Neural cell (in vitro differentiated cells): ENCODE results near the gene CA6. TPM values are rescaled to one million over a fixed set of nuclear protein-coding genes. Genes with fewer than 3 reads are reported as not detected.
"Not testable (repeated sequence)": the region's sequence is repeated elsewhere in the genome, so short reads cannot be mapped to it uniquely, and the experiment has no call there.

Experiments used
- H2AFZ ChIP-seq: fragments of 200-600, 300-800 bp; sonication (generic), shearing (Covaris generic); 2 replicates; pipeline ENCODE4 v1.6.0; 2014; ENCODE audit warnings: low read depth, mild to moderate bottlenecking, antibody characterized with exemption, low read length, moderate library complexity
- H3F3A ChIP-seq: fragments of 200-600 bp; shearing (Covaris generic); 2 replicates; pipeline ENCODE4 v1.6.1; 2016; ENCODE audit warnings: mild to moderate bottlenecking, moderate library complexity, mixed read lengths, antibody characterized with exemption, low read length; ENCODE audit not compliant: insufficient read depth, poor library complexity, severe bottlenecking
- H3K27ac ChIP-seq: fragments of 200-600, 300-800 bp; sonication (generic), shearing (Covaris generic); 2 replicates; pipeline ENCODE4 v1.5.1; 2014; ENCODE audit warnings: mild to moderate bottlenecking, low read length, moderate library complexity
- H3K27me3 ChIP-seq: fragments of 300-800, 200-600 bp; sonication (generic), shearing (Covaris generic); 2 replicates; pipeline ENCODE4 v1.6.0; 2014; ENCODE audit warnings: mild to moderate bottlenecking, low read depth, low read length, moderate library complexity; ENCODE audit not compliant: insufficient read depth
- H3K36me3 ChIP-seq: fragments of 300-800, 200-600 bp; sonication (generic), shearing (Covaris generic); 2 replicates; pipeline ENCODE4 v1.5.1; 2014; ENCODE audit warnings: mild to moderate bottlenecking, antibody characterized with exemption, low read length, moderate library complexity; ENCODE audit not compliant: insufficient read depth
- H3K4me2 ChIP-seq: fragments of 300-800, 200-600 bp; sonication (generic), shearing (Covaris generic); 2 replicates; pipeline ENCODE4 v1.6.0; 2014; ENCODE audit warnings: mild to moderate bottlenecking, low read length
- H3K4me3 ChIP-seq: fragments of 300-800, 200-600 bp; sonication (generic), shearing (Covaris generic); 2 replicates; pipeline ENCODE4 v1.5.1; 2014; ENCODE audit warnings: mild to moderate bottlenecking, low read length, moderate library complexity
- H3K79me2 ChIP-seq: fragments of 200-600 bp; shearing (Covaris generic); replicated peaks from 2 replicates; pipeline ENCODE4 v1.6.0; 2014; ENCODE audit warnings: mild to moderate bottlenecking, low read length, moderate library complexity; ENCODE audit not compliant: insufficient read depth
- H3K9ac ChIP-seq: fragments of 300-800, 200-600 bp; sonication (generic), shearing (Covaris generic); 2 replicates; pipeline ENCODE4 v1.6.1; 2016; ENCODE audit warnings: mild to moderate bottlenecking, low read length, mixed read lengths
- H3K9me2 ChIP-seq: fragments of 200-600 bp; shearing (Covaris generic); 2 replicates; pipeline ENCODE4 v1.6.1; 2016; ENCODE audit warnings: mild to moderate bottlenecking, low read length, mixed read lengths; ENCODE audit not compliant: insufficient read depth
- H3K9me3 ChIP-seq: fragments of 200-600, 300-800 bp; sonication (generic), shearing (Covaris generic); 2 replicates; pipeline ENCODE4 v1.6.1; 2016; ENCODE audit warnings: mild to moderate bottlenecking, mixed run types, low read length, moderate library complexity, mixed read lengths
- H4K20me1 ChIP-seq: fragments of 200-600 bp; shearing (Covaris generic); 2 replicates; pipeline ENCODE4 v1.6.1; 2016; ENCODE audit warnings: mild to moderate bottlenecking, mixed run types; ENCODE audit not compliant: insufficient read depth
- EP300 ChIP-seq: fragments of 450-650 bp; conservative IDR thresholded peaks from 2 replicates; pipeline ENCODE4 v1.6.1; 2014; ENCODE audit warnings: antibody characterized with exemption, mild to moderate bottlenecking, moderate library complexity; ENCODE audit not compliant: poor library complexity, severe bottlenecking
- EZH2 ChIP-seq: fragments of 200-600, 300-800 bp; shearing (Covaris generic), sonication (generic); IDR thresholded peaks from 2 replicates; pipeline ENCODE4 v1.6.1; 2014; ENCODE audit warnings: antibody characterized with exemption, low read length, borderline replicate concordance, mild to moderate bottlenecking; ENCODE audit not compliant: insufficient read depth, poor library complexity, severe bottlenecking
- MXI1 ChIP-seq: fragments of 450-650 bp; conservative IDR thresholded peaks from 2 replicates; pipeline ENCODE4 v1.6.1; 2014; ENCODE audit warnings: antibody characterized with exemption, mild to moderate bottlenecking; ENCODE audit not compliant: poor library complexity, severe bottlenecking
- POLR2AphosphoS5 ChIP-seq: IDR thresholded peaks from 2 replicates; pipeline ENCODE4 v1.6.1; 2012
- RAD21 ChIP-seq: fragments of 450-650 bp; conservative IDR thresholded peaks from 2 replicates; pipeline ENCODE4 v1.6.1; 2014; ENCODE audit warnings: antibody characterized with exemption, mild to moderate bottlenecking, moderate library complexity
- REST ChIP-seq: IDR thresholded peaks from 2 replicates; pipeline ENCODE4 v1.6.1; 2012; ENCODE audit warnings: borderline replicate concordance
- SMC3 ChIP-seq: fragments of 450-650 bp; conservative IDR thresholded peaks from 2 replicates; pipeline ENCODE4 v1.6.1; 2014; ENCODE audit warnings: antibody characterized with exemption, mild to moderate bottlenecking, moderate library complexity; ENCODE audit not compliant: poor library complexity
- TAF1 ChIP-seq: IDR thresholded peaks from 2 replicates; pipeline ENCODE4 v1.6.1; 2012; ENCODE audit warnings: low read depth
- polyA plus RNA-seq: library from polyadenylated mRNA; depleted of rRNA; stranded (reverse); fragments of >200 nt; gene quantifications from 2 replicates; pipeline ENCODE4 v1.2.3, GENCODE V29; 2014
- TF ChIP-seq, protein P1 (sequence below): fragments of 450-650 bp; IDR thresholded peaks from 2 replicates; pipeline ENCODE4 v1.5.1; 2014; ENCODE audit warnings: antibody characterized with exemption, mild to moderate bottlenecking, moderate library complexity; ENCODE audit not compliant: poor library complexity, severe bottlenecking

Gene CA6
- polyA plus RNA-seq, 1 donor from 2014 or later, result not detected

DNA sequence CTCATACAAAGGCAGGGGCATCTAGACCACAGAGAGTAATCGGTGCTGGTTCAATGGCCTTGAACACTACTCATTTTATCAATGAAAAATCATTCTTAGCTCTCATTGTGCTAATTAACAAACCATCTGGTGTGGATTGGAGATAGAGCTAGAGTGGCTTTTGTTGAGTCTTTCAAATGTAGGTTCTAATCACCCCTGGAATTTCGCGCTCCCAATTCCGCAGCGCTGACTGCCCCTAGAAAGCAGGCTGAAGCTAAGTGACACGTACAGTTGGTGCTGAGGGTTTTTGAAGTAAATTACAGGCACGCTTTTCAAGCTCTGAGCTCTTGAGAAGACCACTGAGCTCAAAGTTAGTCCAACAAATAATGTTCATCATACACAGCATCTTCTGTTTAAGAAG is 31.2 kb upstream of the CA6 start:
- H3K9ac ChIP-seq, result no peak overlapping the region
- no peak overlapping the region for H3K4me3 ChIP-seq
- no peak for TF ChIP-seq RAD21
- TF ChIP-seq, protein P1, sequence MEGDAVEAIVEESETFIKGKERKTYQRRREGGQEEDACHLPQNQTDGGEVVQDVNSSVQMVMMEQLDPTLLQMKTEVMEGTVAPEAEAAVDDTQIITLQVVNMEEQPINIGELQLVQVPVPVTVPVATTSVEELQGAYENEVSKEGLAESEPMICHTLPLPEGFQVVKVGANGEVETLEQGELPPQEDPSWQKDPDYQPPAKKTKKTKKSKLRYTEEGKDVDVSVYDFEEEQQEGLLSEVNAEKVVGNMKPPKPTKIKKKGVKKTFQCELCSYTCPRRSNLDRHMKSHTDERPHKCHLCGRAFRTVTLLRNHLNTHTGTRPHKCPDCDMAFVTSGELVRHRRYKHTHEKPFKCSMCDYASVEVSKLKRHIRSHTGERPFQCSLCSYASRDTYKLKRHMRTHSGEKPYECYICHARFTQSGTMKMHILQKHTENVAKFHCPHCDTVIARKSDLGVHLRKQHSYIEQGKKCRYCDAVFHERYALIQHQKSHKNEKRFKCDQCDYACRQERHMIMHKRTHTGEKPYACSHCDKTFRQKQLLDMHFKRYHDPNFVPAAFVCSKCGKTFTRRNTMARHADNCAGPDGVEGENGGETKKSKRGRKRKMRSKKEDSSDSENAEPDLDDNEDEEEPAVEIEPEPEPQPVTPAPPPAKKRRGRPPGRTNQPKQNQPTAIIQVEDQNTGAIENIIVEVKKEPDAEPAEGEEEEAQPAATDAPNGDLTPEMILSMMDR, result no peak
- no peak for TF ChIP-seq TAF1
- TF ChIP-seq EP300, result no peak
- TF ChIP-seq SMC3, result no peak
- no peak for TF ChIP-seq EZH2
- H4K20me1 ChIP-seq, result no peaks in the 10 kb centered on the region
- H3K9me3 ChIP-seq, result no peaks in the 10 kb centered on the region
- H3K9me2 ChIP-seq, result no peaks in the 10 kb centered on the region
- H3K36me3 ChIP-seq, result no peaks in the 10 kb centered on the region
- no peaks in the 10 kb centered on the region for H3K79me2 ChIP-seq
- no peak overlapping the region for H2AFZ ChIP-seq
- H3K27me3 ChIP-seq, result no peaks in the 10 kb centered on the region
- no peaks in the 10 kb centered on the region for H3F3A ChIP-seq
- H3K27ac ChIP-seq, result no peak overlapping the region
- H3K4me2 ChIP-seq, result no peak overlapping the region

DNA sequence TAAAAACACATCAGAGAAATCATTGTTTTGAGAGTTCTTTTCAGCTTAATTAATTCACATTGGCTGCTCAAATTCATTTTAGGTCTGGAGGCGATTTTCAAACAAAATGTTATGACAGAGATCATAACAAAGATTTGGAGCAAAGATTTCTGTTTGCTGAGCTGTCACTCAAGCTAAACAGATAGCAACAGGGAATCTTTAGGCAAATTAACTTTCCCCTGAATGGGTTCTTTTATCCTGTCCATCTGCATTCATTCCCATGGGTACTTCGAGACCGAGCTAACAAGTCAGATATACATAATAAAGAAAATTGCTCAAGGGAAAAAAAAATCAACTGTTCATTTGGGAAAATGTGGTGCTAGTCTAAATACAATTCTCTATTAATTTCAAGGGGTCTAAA is 30.2 kb upstream of the CA6 start:
- TF ChIP-seq, protein P1, result no peak
- no peak for TF ChIP-seq RAD21
- TF ChIP-seq SMC3, result no peak
- TF ChIP-seq TAF1, result no peak
- no peak for TF ChIP-seq EP300
- no peak for TF ChIP-seq POLR2AphosphoS5
- no peak for TF ChIP-seq REST
- no peak for TF ChIP-seq EZH2
- no peak for TF ChIP-seq MXI1
- no peaks in the 10 kb centered on the region for H4K20me1 ChIP-seq
- no peak overlapping the region for H3K4me2 ChIP-seq
- no peaks in the 10 kb centered on the region for H3F3A ChIP-seq
- no peaks in the 10 kb centered on the region for H3K27me3 ChIP-seq
- no peak overlapping the region for H2AFZ ChIP-seq
- no peaks in the 10 kb centered on the region for H3K36me3 ChIP-seq
- H3K79me2 ChIP-seq, result no peaks in the 10 kb centered on the region
- H3K9me3 ChIP-seq, result no peaks in the 10 kb centered on the region
- H3K9ac ChIP-seq, result no peak overlapping the region
- no peak overlapping the region for H3K27ac ChIP-seq
- H3K9me2 ChIP-seq, result no peaks in the 10 kb centered on the region
- H3K4me3 ChIP-seq, result no peak overlapping the region

GRCh38 chr1:8917536-8917935 is 28.1 kb upstream of the CA6 start:
- H3F3A ChIP-seq, H3K36me3 ChIP-seq, H3K9ac ChIP-seq, H3K4me3 ChIP-seq, H3K9me3 ChIP-seq, H3K9me2 ChIP-seq, H3K79me2 ChIP-seq, H3K27ac ChIP-seq, H2AFZ ChIP-seq, H3K27me3 ChIP-seq, H4K20me1 ChIP-seq, H3K4me2 ChIP-seq: not testable (repeated sequence)
